T-helper 2 cell treated with Interferon-gamma antibody and Interleukin-4, amounts not matched to agents 100 ng/mL and 5 ng/mL, for 36 hours (primary cell): ENCODE results near the gene SAMD4B. TPM values are rescaled to one million over a fixed set of nuclear protein-coding genes. Genes with fewer than 3 reads are reported as not detected.
"Not testable (repeated sequence)": the region's sequence is repeated elsewhere in the genome, so short reads cannot be mapped to it uniquely, and the experiment has no call there.

Experiments
- intact Hi-C: fragments of 100-400 bp; cut with micrococcal nuclease; formaldehyde crosslinking; loops from one replicate; pipeline ENCODE4 v1.15.1; 2023
- total RNA-seq: library from RNA; stranded (reverse); gene quantifications from 2 replicates; pipeline ENCODE4 v1.2.3, GENCODE V29; 2022

The SAMD4B gene
- total RNA-seq, 1 donor from 2014 or later: 46.1 TPM

- intact Hi-C loops: not testable (repeated sequence)
Observed at GRCh38 chr19:39309305-39309670, 32.9 kb upstream of the SAMD4B start.

- intact Hi-C loops: no loop called here
Observed at GRCh38 chr19:39310558-39311311, 31.5 kb upstream of the SAMD4B start.

GRCh38 chr19:39314016-39314728 is 28.0 kb upstream of the SAMD4B start:
- intact Hi-C loops: no loop called here

GRCh38 chr19:39315933-39316332 is 26.3 kb upstream of the SAMD4B start:
- intact Hi-C loops: no loop called here

GRCh38 chr19:39316627-39317321 is 25.4 kb upstream of the SAMD4B start:
- intact Hi-C loops: no loop called here

- intact Hi-C loops: no loop called here
Observed at GRCh38 chr19:39317476-39317875, 24.7 kb upstream of the SAMD4B start.

GRCh38 chr19:39318071-39318470 is 24.1 kb upstream of the SAMD4B start:
- intact Hi-C loops: no loop called here

GRCh38 chr19:39318690-39319089 is 23.5 kb upstream of the SAMD4B start:
- intact Hi-C loops: no loop called here

- intact Hi-C loops: no loop called here
Observed at GRCh38 chr19:39319098-39319891, 22.9 kb upstream of the SAMD4B start.

GRCh38 chr19:39319892-39320248 is 22.4 kb upstream of the SAMD4B start:
- intact Hi-C loops: loop anchor here (2.0 kb wide), 1 partner anchor 21 kb away; no protein-coding TSS in a partner anchor

GRCh38 chr19:39321117-39321831 is 20.9 kb upstream of the SAMD4B start:
- intact Hi-C loops: loop anchor here (2.0 kb wide), 1 partner anchor 22 kb away; no protein-coding TSS in a partner anchor

- intact Hi-C loops: loop anchor here (2.0 kb wide), 1 partner anchor 23 kb away; no protein-coding TSS in a partner anchor
Observed at GRCh38 chr19:39321832-39322176, 20.4 kb upstream of the SAMD4B start.

GRCh38 chr19:39324242-39324842 is 17.9 kb upstream of the SAMD4B start:
- intact Hi-C loops: no loop called here

GRCh38 chr19:39325778-39326665 is 16.2 kb upstream of the SAMD4B start:
- intact Hi-C loops: no loop called here

GRCh38 chr19:39327363-39328045 is 14.7 kb upstream of the SAMD4B start:
- intact Hi-C loops: loop anchor here (1.0 kb wide), 2 partner anchors 115 to 205 kb away; no protein-coding TSS in a partner anchor

- intact Hi-C loops: loop anchor here (1.0 kb wide), 2 partner anchors 116 to 206 kb away; no protein-coding TSS in a partner anchor
Observed at GRCh38 chr19:39328046-39328705, 14.0 kb upstream of the SAMD4B start.

GRCh38 chr19:39329948-39330347 is 12.3 kb upstream of the SAMD4B start:
- intact Hi-C loops: no loop called here

- intact Hi-C loops: no loop called here
Observed at GRCh38 chr19:39332293-39332692, 9.9 kb upstream of the SAMD4B start.
